Measurements from ENCODE around the gene GNAT1.

DNA sequence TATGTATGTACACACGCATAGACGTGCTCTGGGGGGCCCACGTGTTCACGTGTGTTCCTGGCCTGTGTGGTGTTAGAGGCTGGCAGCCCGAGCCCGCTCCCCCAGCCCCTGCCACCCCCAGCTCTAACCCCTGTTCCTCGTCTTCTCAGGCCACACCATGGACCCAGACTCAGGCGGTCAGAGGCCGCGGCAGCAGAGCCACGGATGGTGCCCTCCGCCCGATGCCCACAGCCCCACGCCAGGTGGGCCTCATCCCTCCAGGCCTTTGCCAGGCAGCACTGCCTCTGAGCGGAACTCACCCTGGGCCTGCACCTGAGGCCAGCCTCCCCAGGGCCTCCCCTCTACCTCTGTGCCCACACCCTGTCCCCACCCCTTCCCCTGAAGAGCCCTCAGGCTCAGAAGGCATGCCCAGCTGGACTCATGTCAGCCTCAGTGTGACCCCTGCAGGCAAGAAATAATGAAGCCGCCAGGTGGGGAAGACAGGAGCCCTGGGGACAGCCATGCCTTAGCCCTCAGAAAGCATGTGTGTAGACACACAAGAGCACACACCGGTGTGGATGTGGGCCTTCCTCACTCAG lies 16.4 kb upstream of the GNAT1 start:
- no peak for TF ChIP-seq FOXK2 (IDR thresholded peaks at IDR 0.05)
- TF ChIP-seq SP1 (IDR thresholded peaks at IDR 0.05), result no peak
- TF ChIP-seq FOXM1 (IDR thresholded peaks at IDR 0.05; ENCODE audit: borderline replicate concordance), result no peak
- TF ChIP-seq NFRKB (IDR thresholded peaks at IDR 0.05), result no peak
- no peak for TF ChIP-seq CTBP1 (IDR thresholded peaks at IDR 0.05; ENCODE audit: borderline replicate concordance)
- TF ChIP-seq HDGF (IDR thresholded peaks at IDR 0.05; ENCODE audit: borderline replicate concordance), result no peak
- TF ChIP-seq ELF4 (IDR thresholded peaks at IDR 0.05), result no peak
- TF ChIP-seq ZNF384 (IDR thresholded peaks at IDR 0.05), result no peak
- TF ChIP-seq BHLHE40 (IDR thresholded peaks at IDR 0.05; ENCODE audit: borderline replicate concordance), result no peak
- no peak for TF ChIP-seq FOXA1 (IDR thresholded peaks at IDR 0.05)
- no peak for TF ChIP-seq ARNT (IDR thresholded peaks at IDR 0.05)
- TF ChIP-seq SUZ12 (IDR thresholded peaks at IDR 0.05), result no peak
- TF ChIP-seq, protein P1, sequence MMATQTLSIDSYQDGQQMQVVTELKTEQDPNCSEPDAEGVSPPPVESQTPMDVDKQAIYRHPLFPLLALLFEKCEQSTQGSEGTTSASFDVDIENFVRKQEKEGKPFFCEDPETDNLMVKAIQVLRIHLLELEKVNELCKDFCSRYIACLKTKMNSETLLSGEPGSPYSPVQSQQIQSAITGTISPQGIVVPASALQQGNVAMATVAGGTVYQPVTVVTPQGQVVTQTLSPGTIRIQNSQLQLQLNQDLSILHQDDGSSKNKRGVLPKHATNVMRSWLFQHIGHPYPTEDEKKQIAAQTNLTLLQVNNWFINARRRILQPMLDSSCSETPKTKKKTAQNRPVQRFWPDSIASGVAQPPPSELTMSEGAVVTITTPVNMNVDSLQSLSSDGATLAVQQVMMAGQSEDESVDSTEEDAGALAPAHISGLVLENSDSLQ (IDR thresholded peaks at IDR 0.05), result no peak
